Stimulated activated CD4-positive, alpha-beta T cell treated with anti-CD3 and anti-CD28 coated beads, Interleukin-12 subunit alpha, Interleukin-12 subunit beta, amount 100 ng/mL, for 24 hours (primary cell): ENCODE measurements around the gene CENPN.

Experiments used
- DNase-seq, 2 experiments: peaks; one replicate each; pipeline ENCODE4 v3.0.0-alpha.2; 2020; ENCODE audit warnings: low read depth in 2 of 2

Gene CENPN

GRCh38 chr16:81006813-81007695 lies at the start of gene CENPN, which contains the start of gene CMC2:
CENPN (plus strand) TSS chr16:81007214; CDS start chr16:81011940, 4,726 bp downstream.
CMC2 (minus strand) TSS chr16:81006885; CDS start chr16:80997394, 9,491 bp downstream.
- DNase-seq = peak; percentile 92 to 93

GRCh38 chr16:80958284-80958683 lies 48.7 kb upstream of the CENPN start:
- DNase-seq = no peak

GRCh38 chr16:80962879-80963278 lies 44.1 kb upstream of the CENPN start:
- no peak for DNase-seq

- no peak for DNase-seq
Observed at GRCh38 chr16:80964351-80964750, 42.7 kb upstream of the CENPN start.

- no peak for DNase-seq
Observed at GRCh38 chr16:80966617-80967016, 40.4 kb upstream of the CENPN start.

- DNase-seq = no peak
Observed at GRCh38 chr16:80968386-80969113, 38.5 kb upstream of the CENPN start.

GRCh38 chr16:80969114-80969484 lies 37.9 kb upstream of the CENPN start:
- DNase-seq = no peak

GRCh38 chr16:80971819-80972218 lies 35.2 kb upstream of the CENPN start:
- no peak for DNase-seq

- DNase-seq = no peak
Observed at GRCh38 chr16:80972611-80973010, 34.4 kb upstream of the CENPN start.

- DNase-seq = no peak
Observed at GRCh38 chr16:80973991-80974390, 33.0 kb upstream of the CENPN start.

- no peak for DNase-seq
Observed at GRCh38 chr16:80974649-80975376, 32.2 kb upstream of the CENPN start.

- no peak for DNase-seq
Observed at GRCh38 chr16:80976946-80977345, 30.1 kb upstream of the CENPN start.

- DNase-seq = no peak
Observed at GRCh38 chr16:80981103-80981502, 25.9 kb upstream of the CENPN start.

- no peak for DNase-seq
Observed at GRCh38 chr16:80982646-80983045, 24.4 kb upstream of the CENPN start.

GRCh38 chr16:80984124-80984892 lies 22.7 kb upstream of the CENPN start:
- no peak for DNase-seq

- no peak for DNase-seq
Observed at GRCh38 chr16:80985611-80986010, 21.4 kb upstream of the CENPN start.

- no peak for DNase-seq
Observed at GRCh38 chr16:80986557-80986956, 20.5 kb upstream of the CENPN start.

- DNase-seq = no peak
Observed at GRCh38 chr16:80988756-80989155, 18.3 kb upstream of the CENPN start.

GRCh38 chr16:80989801-80990200 lies 17.2 kb upstream of the CENPN start:
- no peak for DNase-seq

- no peak for DNase-seq
Observed at GRCh38 chr16:80990577-80990976, 16.4 kb upstream of the CENPN start.

- no peak for DNase-seq
Observed at GRCh38 chr16:80990978-80991377, 16.0 kb upstream of the CENPN start.
